Measurements from ENCODE around the gene HOXD4. TPM values are rescaled to one million over a fixed set of nuclear protein-coding genes. Genes with fewer than 3 reads are reported as not detected.

HOXD4 gene
- total RNA-seq, 2 experiments from 2014 or later, result not detected

DNA sequence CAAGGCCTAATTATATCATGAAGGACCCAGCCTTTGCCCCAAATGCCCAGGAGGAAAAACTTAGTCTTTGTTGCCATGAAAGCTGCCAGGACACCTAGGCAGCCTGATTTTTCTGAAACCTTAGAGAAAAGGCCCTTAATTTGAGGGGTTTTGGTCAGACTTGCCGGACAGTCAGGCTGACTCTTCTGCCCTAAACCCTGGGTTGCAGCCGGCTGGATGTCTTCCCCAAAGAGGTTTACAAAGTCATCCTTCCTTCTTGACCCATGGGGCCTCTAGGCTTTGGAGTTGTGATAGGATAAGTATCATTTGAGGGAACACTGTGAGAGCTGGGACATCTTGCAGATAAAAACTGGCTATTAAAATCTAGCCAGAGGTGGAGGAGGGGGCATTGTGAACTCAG lies 34.7 kb downstream of the HOXD4 start:
- Histone ChIP-seq H3K27me3 (ENCODE audit: control insufficient read depth in 1 of 2, insufficient read depth in 2 of 2, low read length in 2 of 2) (peaks cover 51 to 88% of the 10 kb centered on the region in 2 experiments), H3K36me3 (ENCODE audit: insufficient read depth, low read length) (no peaks in the 10 kb centered on the region), H3K27ac (ENCODE audit: low read depth in 1 of 2, low read length in 2 of 2) (no peak overlapping the region), H3K4me1 (ENCODE audit: insufficient read depth, low read length) (peaks cover 24% of the 10 kb centered on the region), H3K9me3 (ENCODE audit: control insufficient read depth in 1 of 2, insufficient read depth in 1 of 2, low read length in 2 of 2) (peaks cover 0 to 7% of the 10 kb centered on the region in 2 experiments), H3K4me3 (ENCODE audit: low read length) (no peak overlapping the region)
- H3K9me3 Mint-ChIP-seq, result no peaks in the 10 kb centered on the region
- no peak overlapping the region for H3K4me3 Mint-ChIP-seq
- ATAC-seq (ENCODE audit: poor library complexity) (no peak), DNase-seq (no peak)
- H3K27ac Mint-ChIP-seq, result no peak overlapping the region
- peaks cover 24% of the 10 kb centered on the region for H3K4me1 Mint-ChIP-seq (ENCODE audit: low read depth)
- intact Hi-C loops (cut with DNase I, micrococcal nuclease), result no loop called here
- no peaks in the 10 kb centered on the region for H3K36me3 Mint-ChIP-seq (ENCODE audit: low read depth)
- H3K27me3 Mint-ChIP-seq, result peaks cover 86% of the 10 kb centered on the region
- POLR2A ChIA-PET, result no interaction called here
- CTCF ChIA-PET, result no interaction called here
- TF ChIP-seq, protein P1, sequence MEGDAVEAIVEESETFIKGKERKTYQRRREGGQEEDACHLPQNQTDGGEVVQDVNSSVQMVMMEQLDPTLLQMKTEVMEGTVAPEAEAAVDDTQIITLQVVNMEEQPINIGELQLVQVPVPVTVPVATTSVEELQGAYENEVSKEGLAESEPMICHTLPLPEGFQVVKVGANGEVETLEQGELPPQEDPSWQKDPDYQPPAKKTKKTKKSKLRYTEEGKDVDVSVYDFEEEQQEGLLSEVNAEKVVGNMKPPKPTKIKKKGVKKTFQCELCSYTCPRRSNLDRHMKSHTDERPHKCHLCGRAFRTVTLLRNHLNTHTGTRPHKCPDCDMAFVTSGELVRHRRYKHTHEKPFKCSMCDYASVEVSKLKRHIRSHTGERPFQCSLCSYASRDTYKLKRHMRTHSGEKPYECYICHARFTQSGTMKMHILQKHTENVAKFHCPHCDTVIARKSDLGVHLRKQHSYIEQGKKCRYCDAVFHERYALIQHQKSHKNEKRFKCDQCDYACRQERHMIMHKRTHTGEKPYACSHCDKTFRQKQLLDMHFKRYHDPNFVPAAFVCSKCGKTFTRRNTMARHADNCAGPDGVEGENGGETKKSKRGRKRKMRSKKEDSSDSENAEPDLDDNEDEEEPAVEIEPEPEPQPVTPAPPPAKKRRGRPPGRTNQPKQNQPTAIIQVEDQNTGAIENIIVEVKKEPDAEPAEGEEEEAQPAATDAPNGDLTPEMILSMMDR (IDR thresholded peaks at IDR 0.05), result no peak

DNA sequence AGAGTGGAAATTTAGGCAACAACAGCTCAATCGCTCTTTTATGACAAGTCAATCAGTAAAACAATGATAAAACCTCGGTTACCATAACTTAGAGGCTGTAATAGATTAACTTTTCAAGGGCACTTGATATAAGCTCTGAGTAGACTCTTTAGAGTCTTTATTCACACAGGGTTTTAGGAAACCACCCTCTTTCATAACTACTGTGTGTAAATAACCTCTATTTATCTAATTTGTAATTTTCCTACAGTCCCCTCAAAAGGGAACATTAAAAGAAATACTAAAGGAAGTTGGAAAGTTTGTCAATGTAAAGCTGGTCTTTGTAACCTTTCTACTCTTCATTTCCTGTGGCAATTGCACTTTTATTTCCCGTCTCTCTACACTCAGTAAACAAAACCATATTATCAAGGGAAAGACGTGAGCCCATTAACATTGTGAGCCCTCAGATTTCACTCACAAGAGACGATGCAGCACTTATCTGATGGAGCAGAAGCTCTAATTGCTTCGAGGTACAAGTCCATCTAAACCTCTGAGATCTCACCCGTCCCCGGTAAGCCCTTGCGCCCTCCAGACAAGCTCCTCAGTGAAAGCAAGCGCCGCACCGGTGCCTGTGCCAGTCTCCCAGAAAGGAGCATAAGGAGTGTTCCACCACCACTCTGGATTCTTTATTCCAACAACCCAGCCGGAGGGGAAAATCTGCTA lies 36.0 kb downstream of the HOXD4 start:
- peak overlapping the region; percentile 50 for H3K4me3 ChIP-seq (ENCODE audit: low read length)
- no peak overlapping the region for H3K27ac ChIP-seq (ENCODE audit: low read depth in 1 of 2, low read length in 2 of 2)
- H3K27ac Mint-ChIP-seq, result no peak overlapping the region
- TF ChIP-seq, protein P1 (IDR thresholded peaks at IDR 0.05), result no peak
- peaks cover 0 to 7% of the 10 kb centered on the region in 2 experiments for H3K9me3 ChIP-seq (ENCODE audit: control insufficient read depth in 1 of 2, insufficient read depth in 1 of 2, low read length in 2 of 2)
- no peaks in the 10 kb centered on the region for H3K9me3 Mint-ChIP-seq
- ChIA-PET CTCF (no interaction called here), POLR2A (interaction anchor here (0.8 to 1.1 kb wide), 2 partner anchors 11 to 55 kb away, joined by 3 to 6 read pairs; no protein-coding TSS in a partner anchor)
- H3K4me1 Mint-ChIP-seq (ENCODE audit: low read depth), result peaks cover 24% of the 10 kb centered on the region
- no peaks in the 10 kb centered on the region for H3K36me3 ChIP-seq (ENCODE audit: insufficient read depth, low read length)
- DNase-seq (no peak), ATAC-seq (ENCODE audit: poor library complexity) (no peak)
- intact Hi-C loops (cut with DNase I, micrococcal nuclease), result no loop called here
- H3K4me3 Mint-ChIP-seq, result peak overlapping the region; percentile 91
- H3K4me1 ChIP-seq (ENCODE audit: insufficient read depth, low read length), result peaks cover 24% of the 10 kb centered on the region
- H3K36me3 Mint-ChIP-seq (ENCODE audit: low read depth), result no peaks in the 10 kb centered on the region
- H3K27me3 ChIP-seq (ENCODE audit: control insufficient read depth in 1 of 2, insufficient read depth in 2 of 2, low read length in 2 of 2), result peaks cover 52 to 90% of the 10 kb centered on the region in 2 experiments
- peaks cover 90% of the 10 kb centered on the region for H3K27me3 Mint-ChIP-seq

- no peaks in the 10 kb centered on the region for H3K9me3 Mint-ChIP-seq
- H3K27ac Mint-ChIP-seq, result no peak within 1 kb of the TSS
- Histone ChIP-seq H3K27ac (ENCODE audit: low read depth in 1 of 2, low read length in 2 of 2) (no peak within 1 kb of the TSS), H3K36me3 (ENCODE audit: insufficient read depth, low read length) (no peaks in the 10 kb centered on the region), H3K9me3 (ENCODE audit: control insufficient read depth in 1 of 2, insufficient read depth in 1 of 2, low read length in 2 of 2) (peaks cover 0 to 7% of the 10 kb centered on the region in 2 experiments), H3K27me3 (ENCODE audit: control insufficient read depth in 1 of 2, insufficient read depth in 2 of 2, low read length in 2 of 2) (peaks cover 55 to 90% of the 10 kb centered on the region in 2 experiments), H3K4me3 (ENCODE audit: low read length) (peak within 1 kb of the TSS; percentile 50), H3K4me1 (ENCODE audit: insufficient read depth, low read length) (peaks cover 24% of the 10 kb centered on the region)
- ATAC-seq (ENCODE audit: poor library complexity) (no peak), DNase-seq (no peak)
- CTCF ChIA-PET, result no interaction called here
- TF ChIP-seq, protein P1 (IDR thresholded peaks at IDR 0.05), result no peak
- H3K27me3 Mint-ChIP-seq, result peaks cover 90% of the 10 kb centered on the region
- peak within 1 kb of the TSS; percentile 91 for H3K4me3 Mint-ChIP-seq
- no peaks in the 10 kb centered on the region for H3K36me3 Mint-ChIP-seq (ENCODE audit: low read depth)
- POLR2A ChIA-PET, result interaction anchor here (0.8 kb wide), 1 partner anchor 12 kb away, joined by 3 read pairs; no protein-coding TSS in a partner anchor
- intact Hi-C loops (cut with DNase I, micrococcal nuclease), result no loop called here
- H3K4me1 Mint-ChIP-seq (ENCODE audit: low read depth), result peaks cover 24% of the 10 kb centered on the region
Observed at GRCh38 chr2:176187899-176188773, 36.8 kb downstream of the HOXD4 start, which contains the start of gene HOXD1. HOXD1 (plus strand) TSS chr2:176188668; CDS start chr2:176188802, 134 bp downstream.
